Measurements from ENCODE around the gene TTR.

GRCh38 chr18:31575515-31576257, 16.0 kb upstream of the TTR start:
- no peak for TF ChIP-seq EZH2phosphoT487 (IDR thresholded peaks at IDR 0.05; ENCODE audit: unreplicated experiment)
- TF ChIP-seq POLR2AphosphoS5 (IDR thresholded peaks at IDR 0.05; ENCODE audit: low read depth): no peak
- TF ChIP-seq REST (IDR thresholded peaks at IDR 0.05; ENCODE audit: unreplicated experiment): no peak
- TF ChIP-seq EZH2 (IDR thresholded peaks at IDR 0.05; ENCODE audit: low read depth, unreplicated experiment): no peak
- no peak for TF ChIP-seq CTCF (conservative IDR thresholded peaks at IDR 0.05; ENCODE audit: low read depth in 2 of 2)
- no peak for TF ChIP-seq NANOG (IDR thresholded peaks at IDR 0.05; ENCODE audit: borderline replicate concordance)
- TF ChIP-seq ZNF114 (CRISPR knock-in tag; IDR thresholded peaks at IDR 0.05): no peak
